Activated CD8-positive, alpha-beta T cell treated with anti-CD3 and anti-CD28 coated beads for 36 hours (primary cell): ENCODE results near the gene TBL2. TPM values are rescaled to one million over a fixed set of nuclear protein-coding genes. Genes with fewer than 3 reads are reported as not detected.
"Not testable (repeated sequence)": the region's sequence is repeated elsewhere in the genome, so short reads cannot be mapped to it uniquely, and the experiment has no call there.

Experiments used
- ATAC-seq: fragments of 200-7000 bp; cut with Tn5 transposase; one replicate; pipeline ENCODE4 v1.10.0; 2021; ENCODE audit warnings: mild to moderate bottlenecking, moderate library complexity
- CTCF ChIA-PET: fragments of 350-600 bp; sonication (Branson Sonifier 250); formaldehyde crosslinking; loops from one replicate; lab custom pipeline; 2021; ENCODE audit warnings: antibody characterized with exemption; lab: Charles Lee
- POLR2A ChIA-PET: fragments of 350-600 bp; sonication (Branson Sonifier 250); formaldehyde crosslinking; loops from one replicate; lab custom pipeline; 2021; ENCODE audit warnings: antibody characterized with exemption; lab: Charles Lee
- DNase-seq: peaks from one replicate; pipeline ENCODE4 v3.0.0-alpha.2; 2020
- H3K27ac Mint-ChIP-seq: one replicate; pipeline ENCODE4 v1.8.0; 2021; ENCODE audit warnings: mild to moderate bottlenecking, mixed read lengths
- H3K27me3 Mint-ChIP-seq: one replicate; pipeline ENCODE4 v1.8.0; 2021; ENCODE audit warnings: mixed read lengths
- H3K36me3 Mint-ChIP-seq: one replicate; pipeline ENCODE4 v1.8.0; 2021; ENCODE audit warnings: low read depth, mixed read lengths
- H3K4me1 Mint-ChIP-seq: one replicate; pipeline ENCODE4 v1.8.0; 2021; ENCODE audit warnings: low read depth, mixed read lengths
- H3K4me3 Mint-ChIP-seq: one replicate; pipeline ENCODE4 v1.8.0; 2021; ENCODE audit warnings: mild to moderate bottlenecking, moderate library complexity, mixed read lengths
- H3K9me3 Mint-ChIP-seq: one replicate; pipeline ENCODE4 v1.8.0; 2021; ENCODE audit warnings: mixed read lengths
- CTCF ChIP-seq: fragments of 200-600 bp; IDR thresholded peaks from one replicate; pipeline ENCODE4 v1.8.0; 2022; ENCODE audit warnings: antibody characterized with exemption, mild to moderate bottlenecking
- intact Hi-C: fragments of 100-400 bp; cut with micrococcal nuclease; formaldehyde crosslinking; loops from one replicate; pipeline ENCODE4 v1.10.0; 2022
- total RNA-seq, 2 experiments: library from RNA; stranded (reverse); gene quantifications; one replicate each; pipeline ENCODE4 v1.2.3, GENCODE V29; 2021

Gene TBL2
- total RNA-seq, 2 experiments from 2014 or later = 29.6 to 30.7 TPM

GRCh38 chr7:73536479-73536878 is 41.9 kb downstream of the TBL2 start:
- DNase-seq = no peak
- Mint-ChIP-seq H3K4me1 (no peaks in the 10 kb centered on the region), H3K27ac (no peak overlapping the region)

GRCh38 chr7:73535918-73536317 is 42.5 kb downstream of the TBL2 start:
- POLR2A ChIA-PET = interaction anchor here (0.7 to 2.0 kb wide), 3 partner anchors 10 to 16 kb away, joined by 3 to 9 read pairs (median 5); partner anchors contain the start of gene BAZ1B
- H3K27ac Mint-ChIP-seq, H3K9me3 Mint-ChIP-seq, H3K4me1 Mint-ChIP-seq, H3K27me3 Mint-ChIP-seq, ATAC-seq, intact Hi-C loops, DNase-seq, H3K4me3 Mint-ChIP-seq: not testable (repeated sequence)
- peaks cover 30% of the 10 kb centered on the region for H3K36me3 Mint-ChIP-seq
- CTCF ChIA-PET = interaction anchor here (0.7 kb wide), 1 partner anchor 70 kb away, joined by 4 read pairs; no protein-coding TSS in a partner anchor

More at GRCh38 chr7:73536479-73536878, 41.9 kb downstream of the TBL2 start:
- CTCF ChIA-PET = interaction anchor here (0.7 kb wide), 1 partner anchor 70 kb away, joined by 4 read pairs; no protein-coding TSS in a partner anchor
- no peak for TF ChIP-seq CTCF
- intact Hi-C loops = no loop called here
- H3K9me3 Mint-ChIP-seq = no peaks in the 10 kb centered on the region
- peaks cover 32% of the 10 kb centered on the region for H3K36me3 Mint-ChIP-seq
- POLR2A ChIA-PET = interaction anchor here (0.7 to 2.0 kb wide), 5 partner anchors 10 to 81 kb away, joined by 3 to 9 read pairs (median 3); partner anchors contain the start of gene BAZ1B
- H3K4me3 Mint-ChIP-seq = no peak overlapping the region
- ATAC-seq = no peak
- no peaks in the 10 kb centered on the region for H3K27me3 Mint-ChIP-seq

GRCh38 chr7:73533742-73534141 is 44.6 kb downstream of the TBL2 start:
- TF ChIP-seq CTCF = no peak
- POLR2A ChIA-PET = no interaction called here
- CTCF ChIA-PET = no interaction called here

GRCh38 chr7:73532224-73532623 is 46.2 kb downstream of the TBL2 start:
- no peak overlapping the region for H3K27ac Mint-ChIP-seq
- TF ChIP-seq CTCF = no peak
- POLR2A ChIA-PET = interaction anchor here (0.9 to 1.2 kb wide), 2 partner anchors 10 to 24 kb away, joined by 3 to 4 read pairs; partner anchors contain the start of gene BAZ1B
- peaks cover 8% of the 10 kb centered on the region for H3K4me1 Mint-ChIP-seq
- ATAC-seq (no peak), DNase-seq (no peak)
- CTCF ChIA-PET = interaction anchor here (1.1 to 1.8 kb wide), 2 partner anchors 10 to 24 kb away, joined by 3 to 4 read pairs; partner anchors contain the start of gene BAZ1B
- intact Hi-C loops = no loop called here
- H3K9me3 Mint-ChIP-seq = no peaks in the 10 kb centered on the region
- H3K36me3 Mint-ChIP-seq = peaks cover 15% of the 10 kb centered on the region
- H3K27me3 Mint-ChIP-seq = no peaks in the 10 kb centered on the region
- H3K4me3 Mint-ChIP-seq = no peak overlapping the region

More at GRCh38 chr7:73533742-73534141, 44.6 kb downstream of the TBL2 start:
- H3K4me1 Mint-ChIP-seq = no peaks in the 10 kb centered on the region
- H3K27ac Mint-ChIP-seq = no peak overlapping the region
- intact Hi-C loops = no loop called here
- H3K4me3 Mint-ChIP-seq = no peak overlapping the region
- no peaks in the 10 kb centered on the region for H3K27me3 Mint-ChIP-seq
- no peaks in the 10 kb centered on the region for H3K9me3 Mint-ChIP-seq
- no peak for ATAC-seq
- H3K36me3 Mint-ChIP-seq = peaks cover 24% of the 10 kb centered on the region
- DNase-seq = no peak

- peaks cover 4% of the 10 kb centered on the region for H3K36me3 Mint-ChIP-seq
- intact Hi-C loops = no loop called here
- H3K9me3 Mint-ChIP-seq = no peaks in the 10 kb centered on the region
- no peak overlapping the region for H3K27ac Mint-ChIP-seq
- H3K27me3 Mint-ChIP-seq = no peaks in the 10 kb centered on the region
- no peak overlapping the region for H3K4me3 Mint-ChIP-seq
- no peak for TF ChIP-seq CTCF
- DNase-seq (no peak), ATAC-seq (no peak)
- peaks cover 16% of the 10 kb centered on the region for H3K4me1 Mint-ChIP-seq
- CTCF ChIA-PET = interaction anchor here (1.8 kb wide), 1 partner anchor 8 kb away, joined by 4 read pairs; the partner anchor contains the start of gene BAZ1B
- POLR2A ChIA-PET = interaction anchor here (1.6 kb wide), 1 partner anchor 9 kb away, joined by 5 read pairs; the partner anchor contains the start of gene BAZ1B
These were observed 47.6 kb downstream of the TBL2 start for GRCh38 chr7:73530800-73531199.
